KMS-11 (cell line): ENCODE results near the gene SPTB.

Experiments used
- H2AFZ ChIP-seq: fragments of 200-600 bp; sonication (generic); 2 replicates; pipeline ENCODE4 v1.6.1; 2016; ENCODE audit warnings: antibody characterized with exemption, mixed run types, low read depth
- H3K27ac ChIP-seq: fragments of 200-600 bp; sonication (generic); 2 replicates; pipeline ENCODE4 v1.6.1; 2016; ENCODE audit warnings: mild to moderate bottlenecking, mixed run types
- H3K27me3 ChIP-seq: fragments of 200-600 bp; sonication (generic); 2 replicates; pipeline ENCODE4 v1.6.1; 2017; ENCODE audit warnings: mild to moderate bottlenecking, low read depth, mixed run types, moderate library complexity; ENCODE audit not compliant: insufficient read depth
- H3K36me3 ChIP-seq: fragments of 200-600 bp; sonication (generic); 2 replicates; pipeline ENCODE4 v1.6.1; 2017; ENCODE audit warnings: mild to moderate bottlenecking, mixed run types; ENCODE audit not compliant: insufficient read depth
- H3K4me1 ChIP-seq: fragments of 200-600 bp; sonication (generic); 2 replicates; pipeline ENCODE4 v1.6.1; 2016; ENCODE audit warnings: mild to moderate bottlenecking, low read depth, mixed run types; ENCODE audit not compliant: poor library complexity, severe bottlenecking
- H3K4me2 ChIP-seq: fragments of 200-600 bp; sonication (generic); 2 replicates; pipeline ENCODE4 v1.7.0; 2016; ENCODE audit warnings: mild to moderate bottlenecking, mixed run types
- H3K4me3 ChIP-seq: fragments of 200-600 bp; sonication (generic); IDR thresholded peaks from 2 replicates; pipeline ENCODE4 v1.6.1; 2017; ENCODE audit warnings: low read depth, low read length, mixed read lengths; ENCODE audit not compliant: insufficient read depth
- H3K79me2 ChIP-seq: fragments of 200-600 bp; sonication (generic); 2 replicates; pipeline ENCODE4 v1.6.1; 2016; ENCODE audit warnings: low read depth, mixed run types; ENCODE audit not compliant: insufficient read depth
- H3K9ac ChIP-seq: fragments of 200-600 bp; sonication (generic); 2 replicates; pipeline ENCODE4 v1.6.1; 2016; ENCODE audit warnings: mild to moderate bottlenecking, mixed run types
- H4K20me1 ChIP-seq: fragments of 200-600 bp; sonication (generic); 2 replicates; pipeline ENCODE4 v1.6.1; 2016; ENCODE audit warnings: mild to moderate bottlenecking, mixed run types; ENCODE audit not compliant: insufficient read depth
- CTCF ChIP-seq: fragments of 200-600 bp; sonication (generic); conservative IDR thresholded peaks from 2 replicates; pipeline ENCODE4 v1.6.1; 2017; ENCODE audit warnings: low read depth, mild to moderate bottlenecking, antibody characterized with exemption, low read length, moderate library complexity, mixed read lengths

Gene SPTB

GRCh38 chr14:64702493-64703394 lies 177.0 kb downstream of the SPTB start:
- Histone ChIP-seq H3K4me3 (no peak overlapping the region), H3K9ac (no peak overlapping the region), H2AFZ (no peak overlapping the region), H3K4me2 (no peak overlapping the region), H3K79me2 (no peaks in the 10 kb centered on the region), H3K27me3 (no peaks in the 10 kb centered on the region), H3K27ac (no peak overlapping the region), H4K20me1 (no peaks in the 10 kb centered on the region), H3K36me3 (no peaks in the 10 kb centered on the region), H3K4me1 (no peaks in the 10 kb centered on the region)
- no peak for TF ChIP-seq CTCF

DNA sequence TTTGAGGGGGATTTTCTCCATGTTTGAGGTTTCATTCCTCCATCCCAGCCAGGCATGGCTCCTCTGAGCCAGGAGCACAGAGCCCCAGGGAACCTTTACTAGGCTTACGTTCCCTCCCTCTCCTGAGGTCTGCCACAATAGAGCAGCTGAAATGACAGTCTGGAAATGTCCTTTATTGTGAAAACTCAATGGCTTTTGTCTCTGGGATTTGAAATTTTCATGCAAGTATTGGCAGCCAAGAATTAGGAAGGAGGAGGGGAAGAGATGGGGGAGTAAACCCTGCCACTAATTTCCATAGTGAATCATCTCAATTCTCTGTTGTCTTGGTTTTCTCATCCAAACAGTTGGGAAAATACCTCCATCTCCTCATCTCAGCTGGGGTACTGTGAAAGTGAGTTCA lies 178.0 kb downstream of the SPTB start:
- no peak for TF ChIP-seq CTCF

DNA sequence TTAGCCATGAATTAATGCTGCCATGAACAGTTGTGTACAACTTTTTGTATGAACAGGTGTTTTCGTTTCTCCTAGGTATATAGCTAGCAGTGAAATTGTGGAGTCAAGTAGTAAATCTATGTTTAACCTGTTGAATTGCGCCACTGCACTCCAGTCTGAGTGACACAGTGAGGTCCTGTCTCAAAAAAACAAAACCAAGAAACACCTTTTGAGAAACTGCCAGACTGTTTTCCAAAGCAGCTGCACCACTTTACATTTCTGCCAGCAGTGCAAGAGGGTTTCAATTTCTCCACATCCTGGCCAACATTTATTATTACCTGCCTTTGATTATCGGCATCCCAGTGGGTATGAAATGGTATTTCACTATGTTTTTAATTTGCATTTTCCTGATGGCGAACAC lies 178.8 kb downstream of the SPTB start:
- Histone ChIP-seq H3K4me3 (no peak overlapping the region), H3K27me3 (no peaks in the 10 kb centered on the region), H3K36me3 (no peaks in the 10 kb centered on the region), H3K4me1 (no peaks in the 10 kb centered on the region), H3K4me2 (no peak overlapping the region), H2AFZ (no peak overlapping the region), H3K79me2 (no peaks in the 10 kb centered on the region), H3K27ac (no peak overlapping the region), H3K9ac (no peak overlapping the region), H4K20me1 (no peaks in the 10 kb centered on the region)
- no peak for TF ChIP-seq CTCF

More for the DNA sequence above, 178.0 kb downstream of the SPTB start:
- H3K27me3 ChIP-seq = no peaks in the 10 kb centered on the region
- H4K20me1 ChIP-seq = no peaks in the 10 kb centered on the region
- H3K27ac ChIP-seq = no peak overlapping the region
- no peak overlapping the region for H3K4me3 ChIP-seq
- H3K4me2 ChIP-seq = no peak overlapping the region
- H3K4me1 ChIP-seq = no peaks in the 10 kb centered on the region
- H3K79me2 ChIP-seq = no peaks in the 10 kb centered on the region
- H3K9ac ChIP-seq = no peak overlapping the region
- no peak overlapping the region for H2AFZ ChIP-seq
- H3K36me3 ChIP-seq = no peaks in the 10 kb centered on the region

DNA sequence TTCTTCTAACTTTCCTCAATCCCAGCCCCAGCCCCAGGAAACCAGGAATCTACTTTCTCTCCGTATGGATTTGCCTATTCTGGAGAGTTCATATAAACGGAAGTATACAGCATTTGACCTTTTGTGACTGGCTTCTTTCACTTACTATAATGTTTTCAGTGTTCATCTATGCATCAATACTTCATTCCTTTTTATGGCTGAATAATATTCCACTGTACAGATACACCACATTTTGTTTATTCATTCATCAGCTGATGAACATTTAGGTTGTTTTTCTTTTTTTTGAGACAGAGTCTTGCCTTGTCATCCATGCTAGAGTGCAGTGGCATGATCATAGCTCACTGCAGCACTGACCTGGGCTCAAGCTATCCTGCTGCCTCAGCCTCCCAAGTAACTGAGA lies 179.4 kb downstream of the SPTB start:
- no peaks in the 10 kb centered on the region for H3K4me1 ChIP-seq
- no peaks in the 10 kb centered on the region for H3K27me3 ChIP-seq
- TF ChIP-seq CTCF = no peak

More for the DNA sequence above, 179.4 kb downstream of the SPTB start:
- H3K27ac ChIP-seq = no peak overlapping the region
- H3K4me3 ChIP-seq = no peak overlapping the region
- H3K36me3 ChIP-seq = no peaks in the 10 kb centered on the region
- H3K79me2 ChIP-seq = no peaks in the 10 kb centered on the region
- no peak overlapping the region for H2AFZ ChIP-seq
- no peak overlapping the region for H3K4me2 ChIP-seq
- no peak overlapping the region for H3K9ac ChIP-seq
- no peaks in the 10 kb centered on the region for H4K20me1 ChIP-seq
